CD4-positive, alpha-beta T cell (primary cell): ENCODE results near the gene DHRS3. TPM values are rescaled to one million over a fixed set of nuclear protein-coding genes. Genes with fewer than 3 reads are reported as not detected.

Experiments used
- ATAC-seq: fragments of 200-7000 bp; cut with Tn5 transposase; one replicate; pipeline ENCODE4 v1.10.0; 2022; ENCODE audit warnings: mild to moderate bottlenecking; ENCODE audit not compliant: poor library complexity
- CTCF ChIA-PET: fragments of 350-600 bp; sonication (Branson Sonifier 250); formaldehyde crosslinking; loops from one replicate; lab custom pipeline; 2021; ENCODE audit warnings: antibody characterized with exemption, inconsistent platforms; lab: Charles Lee
- POLR2A ChIA-PET: fragments of 350-600 bp; sonication (Branson Sonifier 250); formaldehyde crosslinking; loops from one replicate; lab custom pipeline; 2021; ENCODE audit warnings: antibody characterized with exemption, inconsistent platforms; lab: Charles Lee
- DNase-seq, 14 experiments: peaks; one replicate each; pipeline ENCODE4 v3.0.0-alpha.2; 2013 to 2020; ENCODE audit warnings: mixed read lengths in 2 of 14
- H3K27ac ChIP-seq, 2 donors: one replicate each; pipeline versions ENCODE4 v1.5.1 to v1.7.0; 2013; ENCODE audit warnings: low read length in 2 of 2, low read depth in 1 of 2, mild to moderate bottlenecking in 1 of 2
- H3K27me3 ChIP-seq, 2 experiments: 1 replicate in 1 of 2; 2 replicates in 1 of 2; pipeline versions ENCODE4 v1.6.1 to v1.7.0; 2013; ENCODE audit warnings: low read length in 2 of 2, control low read depth in 1 of 2, mild to moderate bottlenecking in 1 of 2, moderate library complexity in 1 of 2; ENCODE audit not compliant: insufficient read depth in 2 of 2, control insufficient read depth in 1 of 2
- H3K36me3 ChIP-seq: one replicate; pipeline ENCODE4 v1.6.1; 2013; ENCODE audit warnings: low read length, control low read depth; ENCODE audit not compliant: insufficient read depth
- H3K4me1 ChIP-seq: one replicate; pipeline ENCODE4 v1.6.1; 2013; ENCODE audit warnings: low read length, control low read depth; ENCODE audit not compliant: insufficient read depth
- H3K4me3 ChIP-seq: one replicate; pipeline ENCODE4 v1.5.1; 2013; ENCODE audit warnings: mild to moderate bottlenecking, low read length, moderate library complexity
- H3K9me3 ChIP-seq, 2 experiments: 1 replicate in 1 of 2; 2 replicates in 1 of 2; pipeline versions ENCODE4 v1.6.1 to v1.7.0; 2013; ENCODE audit warnings: low read length in 2 of 2, mild to moderate bottlenecking in 2 of 2, control low read depth in 1 of 2, moderate library complexity in 1 of 2; ENCODE audit not compliant: control insufficient read depth in 1 of 2, insufficient read depth in 1 of 2
- H3K27ac Mint-ChIP-seq: one replicate; pipeline ENCODE4 v1.8.0; 2020; ENCODE audit warnings: mixed read lengths
- H3K27me3 Mint-ChIP-seq: one replicate; pipeline ENCODE4 v1.8.0; 2021; ENCODE audit warnings: mixed read lengths
- H3K36me3 Mint-ChIP-seq: one replicate; pipeline ENCODE4 v1.8.0; 2021; ENCODE audit warnings: low read depth, mixed read lengths
- H3K4me1 Mint-ChIP-seq: one replicate; pipeline ENCODE4 v1.8.0; 2021; ENCODE audit warnings: low read depth, mixed read lengths
- H3K4me3 Mint-ChIP-seq: one replicate; pipeline ENCODE4 v1.8.0; 2020; ENCODE audit warnings: mild to moderate bottlenecking, mixed read lengths
- H3K9me3 Mint-ChIP-seq: one replicate; pipeline ENCODE4 v1.8.0; 2020; ENCODE audit warnings: mixed read lengths
- CTCF ChIP-seq: fragments of 200-600 bp; IDR thresholded peaks from one replicate; pipeline ENCODE4 v1.8.0; 2022; ENCODE audit warnings: antibody characterized with exemption, mild to moderate bottlenecking
- intact Hi-C, 2 experiments: fragments of 100-400 bp; cut with DNase I in 1 of 2; cut with micrococcal nuclease in 1 of 2; formaldehyde crosslinking; loops; one replicate each; pipeline versions ENCODE4 v1.15.1 to v1.9.0; 2023 to 2025; cut with DNase I, micrococcal nuclease
- total RNA-seq, 174 experiments: library from RNA in 2 of 174; stranded (reverse) in 2 of 174; gene quantifications; one replicate each; pipeline ENCODE4 v1.2.3 and lab custom pipeline; 2021 to 2026

Gene DHRS3
- total RNA-seq, 2 experiments from 2014 or later = 102 to 108 TPM

GRCh38 chr1:12594490-12594889 is 23.5 kb downstream of the DHRS3 start:
- Histone ChIP-seq H3K27me3 (no peaks in the 10 kb centered on the region), H3K36me3 (peaks cover 7% of the 10 kb centered on the region), H3K27ac (no peak overlapping the region), H3K4me1 (peaks cover 41% of the 10 kb centered on the region), H3K4me3 (peak overlapping the region; percentile 47), H3K9me3 (no peaks in the 10 kb centered on the region)
- Mint-ChIP-seq H3K27ac (peak overlapping the region; percentile 56), H3K4me3 (peak overlapping the region; percentile 78), H3K36me3 (peaks cover 4% of the 10 kb centered on the region), H3K27me3 (no peaks in the 10 kb centered on the region), H3K9me3 (no peaks in the 10 kb centered on the region), H3K4me1 (peaks cover 44% of the 10 kb centered on the region)
- CTCF ChIA-PET = no interaction called here
- intact Hi-C loops = no loop called here
- POLR2A ChIA-PET = interaction anchor here (0.9 to 4.8 kb wide), 2 partner anchors 23 to 26 kb away, joined by 3 to 27 read pairs; partner anchors contain the start of gene DHRS3
- no peak for TF ChIP-seq CTCF
- ATAC-seq (no peak), DNase-seq (no peak)

GRCh38 chr1:12593621-12594066 is 24.4 kb downstream of the DHRS3 start:
- Mint-ChIP-seq H3K27me3 (no peaks in the 10 kb centered on the region), H3K36me3 (peaks cover 5% of the 10 kb centered on the region), H3K4me1 (peaks cover 42% of the 10 kb centered on the region), H3K4me3 (peak overlapping the region; percentile 20), H3K27ac (peak overlapping the region; percentile 56), H3K9me3 (no peaks in the 10 kb centered on the region)
- H3K27me3 ChIP-seq = no peaks in the 10 kb centered on the region
- TF ChIP-seq CTCF = no peak
- ATAC-seq (no peak), DNase-seq (no peak)
- no peaks in the 10 kb centered on the region for H3K9me3 ChIP-seq
- H3K4me3 ChIP-seq = no peak overlapping the region
- H3K4me1 ChIP-seq = peaks cover 40% of the 10 kb centered on the region
- ChIA-PET CTCF (no interaction called here), POLR2A (interaction anchor here (4.8 kb wide), 1 partner anchor 24 kb away, joined by 27 read pairs; the partner anchor contains the start of gene DHRS3)
- H3K36me3 ChIP-seq = peaks cover 10% of the 10 kb centered on the region
- intact Hi-C loops = no loop called here
- H3K27ac ChIP-seq = no peak overlapping the region

GRCh38 chr1:12592496-12592895 is 25.5 kb downstream of the DHRS3 start:
- CTCF ChIA-PET = no interaction called here
- peaks cover 38% of the 10 kb centered on the region for H3K4me1 Mint-ChIP-seq

More at GRCh38 chr1:12592496-12592895, 25.5 kb downstream of the DHRS3 start:
- H3K4me3 ChIP-seq = no peak overlapping the region
- no peak overlapping the region for H3K27ac ChIP-seq
- peaks cover 12% of the 10 kb centered on the region for H3K36me3 ChIP-seq
- H3K27me3 ChIP-seq = no peaks in the 10 kb centered on the region
- H3K4me1 ChIP-seq = peaks cover 39% of the 10 kb centered on the region
- H3K4me3 Mint-ChIP-seq = peak overlapping the region; percentile 23
- intact Hi-C loops = no loop called here
- no peaks in the 10 kb centered on the region for H3K27me3 Mint-ChIP-seq
- H3K27ac Mint-ChIP-seq = no peak overlapping the region
- no peaks in the 10 kb centered on the region for H3K9me3 Mint-ChIP-seq
- POLR2A ChIA-PET = no interaction called here
- DNase-seq (no peak), ATAC-seq (no peak)
- no peak for TF ChIP-seq CTCF
- H3K36me3 Mint-ChIP-seq = peaks cover 17% of the 10 kb centered on the region
- H3K9me3 ChIP-seq = no peaks in the 10 kb centered on the region
